ENCODE data around the gene AUTS2.

Gene AUTS2

GRCh38 chr7:70559815-70560214 is 961.5 kb downstream of the AUTS2 start:
- no peak for DNase-seq (ENCODE audit: low read depth in 1 of 2, low spot score in 1 of 2)

DNA sequence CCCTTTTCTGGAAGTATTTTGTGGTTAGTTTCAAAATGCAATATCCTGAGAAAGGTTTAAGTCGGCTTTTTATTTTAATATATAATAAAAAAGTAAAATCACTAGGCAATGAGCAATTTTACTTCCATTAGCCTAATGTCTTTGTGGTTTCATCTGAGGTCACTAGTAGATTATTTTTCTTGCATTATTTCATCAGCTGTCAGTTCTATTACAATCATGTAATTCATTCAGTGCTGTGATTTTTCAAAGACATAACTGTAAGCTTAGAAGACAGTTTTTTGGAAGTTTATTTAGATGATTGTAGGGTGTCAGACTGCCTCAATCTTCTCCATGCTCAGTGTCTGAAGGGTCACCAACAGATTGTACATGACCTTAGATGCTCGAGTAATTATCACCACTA is 965.7 kb downstream of the AUTS2 start:
- DNase-seq (ENCODE audit: low read depth in 1 of 2, low spot score in 1 of 2), result no peak

DNA sequence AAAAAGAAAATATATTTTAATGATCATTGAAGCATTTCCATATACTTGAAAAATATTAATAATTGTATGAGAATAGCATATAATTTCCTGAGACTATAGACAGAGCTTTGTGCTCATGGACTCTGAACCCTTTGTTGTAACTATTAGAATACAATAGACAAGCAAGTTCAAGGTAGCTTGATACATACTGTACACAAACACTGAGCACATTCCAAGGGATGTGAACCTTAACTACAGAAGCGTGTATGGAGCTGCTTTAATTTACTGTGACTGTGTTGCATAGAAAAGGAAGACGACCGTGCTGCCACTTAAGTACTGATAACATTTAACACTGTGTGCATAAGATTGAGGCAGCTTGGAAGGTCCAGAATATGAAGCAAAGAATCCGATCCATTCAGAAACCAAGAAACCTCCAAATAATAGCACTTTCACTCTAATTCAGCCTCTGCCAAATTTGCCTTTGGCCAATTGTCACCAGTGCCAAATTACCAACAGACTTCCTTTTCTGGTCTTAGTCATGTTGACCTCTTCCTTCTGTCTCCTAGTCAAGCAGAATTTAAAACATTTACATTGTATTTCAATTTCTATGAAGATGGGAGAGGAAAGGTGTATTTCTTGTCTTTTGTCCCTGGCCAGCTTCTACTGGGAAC is 967.6 kb downstream of the AUTS2 start:
- no peak for DNase-seq (ENCODE audit: low read depth in 1 of 2, low spot score in 1 of 2)

- no peak for DNase-seq (ENCODE audit: low read depth in 1 of 2, low spot score in 1 of 2)
Measured at GRCh38 chr7:70566671-70567070, 968.4 kb downstream of the AUTS2 start.

DNA sequence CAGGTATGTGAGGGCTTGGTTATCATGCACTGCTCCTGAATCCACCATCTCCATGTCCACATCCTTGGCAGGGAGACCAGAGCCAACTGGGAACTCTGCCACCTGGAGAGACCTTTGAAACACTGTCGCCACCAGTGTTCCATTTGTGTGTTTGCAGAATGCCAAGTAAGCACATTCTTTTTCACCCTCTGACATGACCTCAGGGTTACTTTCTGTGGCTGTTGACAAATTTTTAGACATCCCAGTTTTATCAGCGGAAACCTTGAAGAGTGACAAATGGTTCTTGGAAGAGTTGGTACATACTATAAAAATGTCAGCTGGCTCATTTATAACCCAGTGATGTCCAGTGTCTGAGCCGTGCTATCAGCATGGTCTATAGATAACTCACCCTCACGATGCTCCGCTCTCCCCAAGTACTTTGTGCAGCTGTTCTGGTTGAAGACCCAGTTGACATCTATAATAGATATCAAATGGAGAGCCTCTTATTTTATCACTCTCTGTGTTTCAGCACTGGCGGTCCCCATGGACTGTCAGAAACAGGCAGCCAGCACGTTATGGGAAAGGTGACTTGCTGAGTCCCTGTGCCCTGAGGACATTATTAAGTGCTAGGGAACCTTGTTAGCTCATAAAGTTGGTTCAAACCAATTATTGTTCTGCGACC is 970.5 kb downstream of the AUTS2 start:
- no peak for DNase-seq (ENCODE audit: low read depth in 1 of 2, low spot score in 1 of 2)

GRCh38 chr7:70569335-70569819 is 971.1 kb downstream of the AUTS2 start:
- DNase-seq (ENCODE audit: low read depth in 1 of 2, low spot score in 1 of 2), result no peak

DNA sequence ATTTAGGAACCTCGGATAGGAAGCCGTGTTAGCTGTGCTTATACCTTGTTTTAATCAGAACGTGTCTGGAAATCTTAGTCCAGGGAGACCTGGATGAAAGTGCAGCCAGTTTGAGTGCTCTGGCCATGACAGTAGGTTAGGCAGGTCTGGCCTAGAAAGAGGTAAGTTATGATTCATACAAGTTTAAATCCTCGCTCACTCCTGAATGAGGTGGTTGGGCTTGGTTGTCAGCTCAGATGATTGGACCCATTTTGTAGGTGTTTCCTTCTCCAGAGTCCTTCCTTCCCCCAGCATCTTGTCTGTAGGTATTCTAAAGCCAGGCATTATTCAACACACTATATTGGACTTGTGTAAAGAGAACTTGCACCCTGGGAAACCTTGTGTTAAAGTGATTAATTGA is 971.8 kb downstream of the AUTS2 start:
- no peak for DNase-seq (ENCODE audit: low read depth in 1 of 2, low spot score in 1 of 2)

GRCh38 chr7:70570961-70571360 is 972.7 kb downstream of the AUTS2 start:
- no peak for DNase-seq (ENCODE audit: low read depth in 1 of 2, low spot score in 1 of 2)

DNA sequence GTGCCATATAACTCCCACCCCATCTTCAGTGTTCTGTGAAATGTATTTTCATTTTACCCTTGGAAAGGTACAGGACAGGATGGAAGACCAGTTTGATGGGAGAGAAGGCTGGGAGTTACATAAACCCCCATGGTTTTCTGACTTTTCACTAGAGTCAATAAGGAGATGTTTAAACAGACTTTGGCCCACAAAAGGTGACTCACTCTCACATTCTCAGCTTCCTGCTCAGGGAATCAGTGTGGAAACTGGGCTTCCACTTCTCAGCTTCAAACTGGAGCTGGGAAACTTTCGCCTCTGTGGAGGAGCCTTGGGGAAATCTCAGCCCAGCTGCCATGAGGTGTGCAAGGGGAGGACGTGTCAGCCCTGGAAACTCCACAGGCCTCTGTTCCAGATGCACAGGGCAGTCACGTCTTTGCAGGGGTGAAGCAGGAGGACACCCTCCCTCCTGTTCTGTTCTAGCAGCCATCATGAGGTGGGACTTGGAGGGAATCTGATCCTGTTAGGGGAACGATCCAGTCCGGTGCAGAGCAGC is 973.2 kb downstream of the AUTS2 start:
- no peak for DNase-seq (ENCODE audit: low read depth in 1 of 2, low spot score in 1 of 2)

- no peak for DNase-seq (ENCODE audit: low read depth in 1 of 2, low spot score in 1 of 2)
Measured at GRCh38 chr7:70571961-70572360, 973.7 kb downstream of the AUTS2 start.

DNA sequence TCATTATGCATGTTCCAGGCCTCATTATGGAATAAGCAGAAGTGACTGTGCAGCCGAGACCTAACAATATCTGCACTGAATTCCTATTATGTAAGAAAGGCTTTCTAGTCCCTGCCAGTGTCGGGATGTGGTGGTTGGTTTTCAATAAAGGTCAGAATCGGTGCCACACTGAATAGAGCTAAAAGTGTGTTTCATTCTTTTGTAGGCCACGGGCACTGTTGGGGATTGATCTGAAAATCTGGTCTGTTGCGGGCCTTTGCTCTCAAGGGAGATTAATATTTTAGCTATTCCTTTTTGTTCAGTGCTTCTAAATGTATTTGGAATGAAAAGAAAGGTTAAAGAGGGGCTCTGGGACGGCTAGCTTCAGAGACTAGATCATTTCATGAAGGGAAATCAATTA is 974.3 kb downstream of the AUTS2 start:
- DNase-seq (ENCODE audit: low read depth in 1 of 2, low spot score in 1 of 2), result no peak

GRCh38 chr7:70573071-70573661 is 974.9 kb downstream of the AUTS2 start:
- DNase-seq (ENCODE audit: low read depth in 1 of 2, low spot score in 1 of 2), result no peak

DNA sequence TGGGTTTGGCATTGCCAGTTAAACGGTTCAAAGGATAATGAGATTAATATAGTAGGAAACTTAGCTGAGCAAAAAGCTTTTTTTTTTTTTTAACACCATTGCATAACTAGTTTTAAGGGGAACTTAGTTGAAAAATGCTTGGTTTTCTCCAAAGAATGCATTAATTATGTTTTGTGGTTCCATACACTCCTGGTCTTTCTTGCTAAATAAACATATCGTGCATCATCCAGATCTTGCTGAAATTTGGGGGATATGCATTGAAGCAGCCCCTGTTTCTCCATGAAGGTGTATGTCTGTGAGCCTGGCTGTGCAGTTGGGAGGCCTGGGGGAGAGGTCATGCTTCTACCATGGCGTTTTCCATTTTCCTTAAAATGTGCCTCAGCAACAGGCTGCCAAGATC is 975.4 kb downstream of the AUTS2 start:
- DNase-seq (ENCODE audit: low read depth in 1 of 2, low spot score in 1 of 2), result no peak

GRCh38 chr7:70574314-70574834 is 976.1 kb downstream of the AUTS2 start:
- no peak for DNase-seq (ENCODE audit: low read depth in 1 of 2, low spot score in 1 of 2)

GRCh38 chr7:70574970-70575799 is 976.9 kb downstream of the AUTS2 start:
- DNase-seq (ENCODE audit: low read depth in 1 of 2, low spot score in 1 of 2), result no peak

DNA sequence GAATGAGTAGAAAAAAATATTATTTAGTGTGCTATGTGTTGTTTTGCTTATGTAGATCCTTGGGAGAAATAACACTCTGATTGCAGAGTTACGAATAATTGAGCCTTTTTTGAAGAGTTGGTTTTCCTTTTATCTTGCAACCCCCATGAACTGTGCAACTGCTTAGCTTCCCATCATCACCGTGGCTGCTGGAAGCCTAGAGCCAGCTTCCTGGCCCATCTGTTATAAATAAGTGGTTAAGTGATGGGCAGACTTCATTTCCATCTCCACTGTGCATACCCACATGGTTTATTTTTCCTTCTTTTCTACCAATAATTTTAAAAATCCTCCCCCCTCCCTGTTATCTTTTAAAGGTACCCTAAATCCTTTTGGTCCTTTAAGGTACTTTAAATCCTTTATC is 978.8 kb downstream of the AUTS2 start:
- DNase-seq (ENCODE audit: low read depth in 1 of 2, low spot score in 1 of 2), result no peak

GRCh38 chr7:70578131-70578530 is 979.9 kb downstream of the AUTS2 start:
- no peak for DNase-seq (ENCODE audit: low read depth in 1 of 2, low spot score in 1 of 2)

- DNase-seq (ENCODE audit: low read depth in 1 of 2, low spot score in 1 of 2), result no peak
Measured at GRCh38 chr7:70579397-70580097, 981.3 kb downstream of the AUTS2 start.

DNA sequence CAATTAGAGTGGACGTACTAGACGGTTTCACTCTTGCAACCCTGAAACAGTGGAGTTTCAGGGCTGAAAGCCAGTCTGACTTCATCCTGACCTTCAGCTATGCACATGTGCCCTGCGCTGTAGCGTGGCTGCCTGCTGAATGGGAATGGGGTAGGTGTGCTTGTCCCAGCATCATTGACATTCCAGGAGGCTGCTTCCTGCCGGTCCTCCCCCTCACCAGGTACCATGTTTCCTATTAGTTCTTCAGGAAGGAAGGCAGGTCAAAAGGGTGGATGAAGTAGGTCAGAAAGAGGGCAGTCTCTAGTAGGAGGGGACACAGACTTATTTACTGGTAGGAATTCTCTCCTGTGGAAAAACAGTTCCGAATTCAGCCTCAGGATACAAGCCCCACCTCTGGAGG is 981.9 kb downstream of the AUTS2 start:
- no peak for DNase-seq (ENCODE audit: low read depth in 1 of 2, low spot score in 1 of 2)
